HCT116 (cell line): Measurements from ENCODE around the gene DYNLT2B. TPM values are rescaled to one million over a fixed set of nuclear protein-coding genes. Genes with fewer than 3 reads are reported as not detected.

Experiments
- ATAC-seq: fragments of 200-7000 bp; cut with Tn5 transposase; 2 replicates; pipeline ENCODE4 v1.9.1; 2020; ENCODE audit warnings: mild to moderate bottlenecking, moderate library complexity
- BruUV-seq: library from RNA; stranded (reverse); fragments of 400-500 nt; replicated peaks from 2 replicates; lab custom pipeline; 2021; lab: Mats Ljungman, UMichigan
- CTCF ChIA-PET: fragments of 300-600 bp; sonication (Branson Sonifier 250); formaldehyde crosslinking; loops from one replicate; lab custom pipeline; 2021; ENCODE audit warnings: antibody characterized with exemption; lab: Charles Lee
- POLR2A ChIA-PET: fragments of 300-600, 350-600 bp; sonication (Branson Sonifier 250); formaldehyde crosslinking; loops from one replicate; lab custom pipeline; 2021; ENCODE audit warnings: antibody characterized with exemption; lab: Charles Lee
- RAD21 ChIA-PET, 2 experiments: fragments of 300-600 bp; sonication (Branson Sonifier 250); formaldehyde crosslinking; loops; one replicate each; lab custom pipeline; 2023; ENCODE audit warnings: low total read pairs in 2 of 2; ENCODE audit not compliant: uncharacterized antibody in 2 of 2, unreplicated experiment in 2 of 2, low non-redundant PET in 1 of 2; lab: Charles Lee
- DNase-seq: peaks from one replicate; pipeline ENCODE4 v3.0.0-alpha.2; 2010; ENCODE audit warnings: low read depth, low spot score
- H2AFZ ChIP-seq: fragments of 200-600 bp; shearing (Covaris generic), sonication (generic); 2 replicates; pipeline ENCODE4 v1.6.1; 2017; ENCODE audit warnings: low read depth, mixed run types, mixed read lengths, antibody characterized with exemption, low read length; ENCODE audit not compliant: poor library complexity, severe bottlenecking
- H3K27ac ChIP-seq: 2 replicates; pipeline ENCODE4 v1.5.1; 2012; ENCODE audit warnings: low read depth, low read length
- H3K27me3 ChIP-seq: fragments of 200-600 bp; sonication (generic); 2 replicates; pipeline ENCODE4 v1.6.1; 2016; ENCODE audit warnings: mixed run types, low read length, mixed read lengths; ENCODE audit not compliant: insufficient read depth
- H3K36me3 ChIP-seq, 2 experiments: fragments of 200-500 bp in 1 of 2; fragments of 200-600 bp in 1 of 2; sonication (Bioruptor generic) in 1 of 2; sonication (generic) in 1 of 2; 2 replicates each; pipeline versions ENCODE4 v1.5.1 to v1.6.1; 2014 to 2016; ENCODE audit warnings: low read length in 2 of 2, inconsistent platforms in 1 of 2, mixed read lengths in 1 of 2, mixed run types in 1 of 2; ENCODE audit not compliant: insufficient read depth in 2 of 2, control insufficient read depth in 1 of 2
- H3K4me1 ChIP-seq, 2 experiments: fragments of 200-600 bp in 1 of 2; sonication (generic) in 1 of 2; 2 replicates each; pipeline versions ENCODE4 v1.5.1 to v1.6.1; 2012 to 2017; ENCODE audit warnings: low read length in 2 of 2, inconsistent platforms in 1 of 2, mild to moderate bottlenecking in 1 of 2, mixed read lengths in 1 of 2, mixed run types in 1 of 2, moderate library complexity in 1 of 2; ENCODE audit not compliant: insufficient read depth in 2 of 2, control insufficient read depth in 1 of 2
- H3K4me2 ChIP-seq: fragments of 200-600 bp; sonication (generic); 2 replicates; pipeline ENCODE4 v1.6.1; 2017; ENCODE audit warnings: mixed run types, low read length, mixed read lengths
- H3K4me3 ChIP-seq, 2 experiments: fragments of 200-600 bp in 1 of 2; sonication (generic) in 1 of 2; replicated peaks in 1 of 2; 2 replicates each; pipeline ENCODE4 v1.5.1; 2011 to 2016; ENCODE audit warnings: low read length in 2 of 2, control low read depth in 1 of 2, low read depth in 1 of 2, mild to moderate bottlenecking in 1 of 2, mixed read lengths in 1 of 2, mixed run types in 1 of 2
- H3K79me2 ChIP-seq: fragments of 200-600 bp; sonication (generic); 2 replicates; pipeline ENCODE4 v1.6.1; 2017; ENCODE audit warnings: mild to moderate bottlenecking, mixed run types, low read length, moderate library complexity, mixed read lengths; ENCODE audit not compliant: insufficient read depth
- H3K9ac ChIP-seq: fragments of 200-600 bp; sonication (generic); 2 replicates; pipeline ENCODE4 v1.6.1; 2016; ENCODE audit warnings: low read length, mixed read lengths
- H3K9me2 ChIP-seq: fragments of 200-600 bp; sonication (generic), shearing (Covaris generic); 2 replicates; pipeline ENCODE4 v1.6.1; 2017; ENCODE audit warnings: mixed run types, mild to moderate bottlenecking, moderate library complexity; ENCODE audit not compliant: insufficient read depth
- H3K9me3 ChIP-seq, 2 experiments: fragments of 200-500 bp in 1 of 2; fragments of 200-600 bp in 1 of 2; sonication (Bioruptor generic) in 1 of 2; sonication (generic) in 1 of 2; 2 replicates each; pipeline ENCODE4 v1.6.1; 2014 to 2017; ENCODE audit warnings: low read length in 2 of 2, mixed read lengths in 2 of 2, inconsistent platforms in 1 of 2, low read depth in 1 of 2, mild to moderate bottlenecking in 1 of 2, mixed run types in 1 of 2, moderate library complexity in 1 of 2; ENCODE audit not compliant: control insufficient read depth in 1 of 2, insufficient read depth in 1 of 2
- H4K20me1 ChIP-seq: fragments of 200-600 bp; sonication (generic), shearing (Covaris generic); 2 replicates; pipeline ENCODE4 v1.6.1; 2017; ENCODE audit warnings: mixed run types, mild to moderate bottlenecking, moderate library complexity; ENCODE audit not compliant: insufficient read depth
- ATF3 ChIP-seq: IDR thresholded peaks from 2 replicates; pipeline ENCODE4 v1.6.1; 2012
- CBX3 ChIP-seq: IDR thresholded peaks from 2 replicates; pipeline ENCODE4 v1.6.1; 2012; ENCODE audit warnings: low read depth
- CEBPB ChIP-seq: IDR thresholded peaks from 2 replicates; pipeline ENCODE4 v1.6.1; 2012; ENCODE audit warnings: low read depth
- ELF1 ChIP-seq: IDR thresholded peaks from 2 replicates; pipeline ENCODE4 v1.6.1; 2012; ENCODE audit warnings: low read depth, borderline replicate concordance
- EZH2 ChIP-seq: fragments of 200-600 bp; sonication (generic); IDR thresholded peaks from 2 replicates; pipeline ENCODE4 v1.6.1; 2017; ENCODE audit warnings: antibody characterized with exemption, mixed run types
- EZH2phosphoT487 ChIP-seq: fragments of 200-600 bp; IDR thresholded peaks from 2 replicates; pipeline ENCODE4 v1.6.1; 2018; ENCODE audit warnings: antibody characterized with exemption, borderline replicate concordance
- FOSL1 ChIP-seq: IDR thresholded peaks from 2 replicates; pipeline ENCODE4 v1.6.1; 2012; ENCODE audit warnings: low read depth
- JUND ChIP-seq: IDR thresholded peaks from 2 replicates; pipeline ENCODE4 v1.6.1; 2012
- POLR2A ChIP-seq: IDR thresholded peaks from 2 replicates; pipeline ENCODE4 v1.7.0; 2011; ENCODE audit warnings: borderline replicate concordance; ENCODE audit not compliant: insufficient read depth, insufficient read length; ENCODE audit errors: extremely low read depth
- POLR2AphosphoS5 ChIP-seq: IDR thresholded peaks from 2 replicates; pipeline ENCODE4 v1.6.1; 2011; ENCODE audit warnings: mild to moderate bottlenecking, low read depth, low read length, moderate library complexity
- RAD21 ChIP-seq: IDR thresholded peaks from 2 replicates; pipeline ENCODE4 v1.6.1; 2012; ENCODE audit warnings: low read depth, mild to moderate bottlenecking
- SRF ChIP-seq: IDR thresholded peaks from 2 replicates; pipeline ENCODE4 v1.6.1; 2012; ENCODE audit warnings: low read depth
- TCF7L2 ChIP-seq: IDR thresholded peaks from 2 replicates; pipeline ENCODE4 v1.7.0; 2011; ENCODE audit warnings: borderline replicate concordance, inconsistent platforms; ENCODE audit not compliant: insufficient read depth, insufficient read length; ENCODE audit errors: extremely low read depth
- YY1 ChIP-seq: IDR thresholded peaks from 2 replicates; pipeline ENCODE4 v1.6.1; 2011; ENCODE audit warnings: low read length, low read depth, moderate library complexity, mild to moderate bottlenecking; ENCODE audit not compliant: insufficient replicate concordance; ENCODE audit errors: extremely low read depth
- ZFX ChIP-seq: fragments of 450-650 bp; IDR thresholded peaks from 2 replicates; pipeline ENCODE4 v1.6.1; 2017
- intact Hi-C: fragments of 100-400 bp; cut with micrococcal nuclease; formaldehyde crosslinking; loops from 2 replicates; pipeline ENCODE4 v1.10.0; 2022
- total RNA-seq: library from RNA; stranded (reverse); gene quantifications from one replicate; pipeline ENCODE4 v1.2.1, GENCODE V29; 2021; ENCODE audit not compliant: unreplicated experiment
- TF ChIP-seq, protein P1 (sequence below): IDR thresholded peaks from 2 replicates; pipeline ENCODE4 v1.6.1; 2011; ENCODE audit warnings: mild to moderate bottlenecking, low read length, moderate library complexity; ENCODE audit not compliant: insufficient replicate concordance; ENCODE audit errors: extremely low read depth
- TF ChIP-seq, protein P2 (sequence below): IDR thresholded peaks from 2 replicates; pipeline ENCODE4 v1.6.1; 2012
- TF ChIP-seq, protein P3 (sequence below): IDR thresholded peaks from 2 replicates; pipeline ENCODE4 v1.6.1; 2012; ENCODE audit warnings: low read depth

The DYNLT2B gene
- total RNA-seq, 1 experiment from 2014 or later, result 9.7 TPM

GRCh38 chr3:196255776-196256175, 62.3 kb downstream of the DYNLT2B start:
- DNase-seq (no peak), ATAC-seq (no peak)
- Histone ChIP-seq H3K9ac (no peak overlapping the region), H3K79me2 (0 out of 2 replicates have a peak, but pooled peaks cover 2% of the 10 kb centered on the region), H2AFZ (no peak overlapping the region), H3K9me2 (no peaks in the 10 kb centered on the region), H3K36me3 (0 out of 4 replicates have a peak, but pooled peaks cover 0 to 6% of the 10 kb centered on the region in 2 experiments), H3K4me3 (no peak overlapping the region), H3K4me2 (no peak overlapping the region), H4K20me1 (no peaks in the 10 kb centered on the region), H3K27ac (no peak overlapping the region), H3K9me3 (no peaks in the 10 kb centered on the region), H3K27me3 (no peaks in the 10 kb centered on the region), H3K4me1 (no peaks in the 10 kb centered on the region)
- CTCF ChIA-PET, result interaction anchor here (1.0 to 1.7 kb wide), 3 partner anchors 262 to 267 kb away, joined by 4 to 8 read pairs (median 4); no protein-coding TSS in a partner anchor
- RAD21 ChIA-PET, result no interaction called here
- POLR2A ChIA-PET, result no interaction called here
- BruUV-seq, result no TSS peak
- TF ChIP-seq JUND (no peak), TCF7L2 (no peak), EZH2phosphoT487 (no peak), CEBPB (no peak), ZFX (no peak), YY1 (no peak), ELF1 (no peak), CBX3 (no peak), RAD21 (no peak), ATF3 (no peak), POLR2AphosphoS5 (no peak), SRF (no peak), EZH2 (no peak), FOSL1 (no peak), POLR2A (no peak)
- TF ChIP-seq, protein P1, sequence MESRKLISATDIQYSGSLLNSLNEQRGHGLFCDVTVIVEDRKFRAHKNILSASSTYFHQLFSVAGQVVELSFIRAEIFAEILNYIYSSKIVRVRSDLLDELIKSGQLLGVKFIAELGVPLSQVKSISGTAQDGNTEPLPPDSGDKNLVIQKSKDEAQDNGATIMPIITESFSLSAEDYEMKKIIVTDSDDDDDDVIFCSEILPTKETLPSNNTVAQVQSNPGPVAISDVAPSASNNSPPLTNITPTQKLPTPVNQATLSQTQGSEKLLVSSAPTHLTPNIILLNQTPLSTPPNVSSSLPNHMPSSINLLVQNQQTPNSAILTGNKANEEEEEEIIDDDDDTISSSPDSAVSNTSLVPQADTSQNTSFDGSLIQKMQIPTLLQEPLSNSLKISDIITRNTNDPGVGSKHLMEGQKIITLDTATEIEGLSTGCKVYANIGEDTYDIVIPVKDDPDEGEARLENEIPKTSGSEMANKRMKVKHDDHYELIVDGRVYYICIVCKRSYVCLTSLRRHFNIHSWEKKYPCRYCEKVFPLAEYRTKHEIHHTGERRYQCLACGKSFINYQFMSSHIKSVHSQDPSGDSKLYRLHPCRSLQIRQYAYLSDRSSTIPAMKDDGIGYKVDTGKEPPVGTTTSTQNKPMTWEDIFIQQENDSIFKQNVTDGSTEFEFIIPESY, result no peak
- TF ChIP-seq, protein P2, sequence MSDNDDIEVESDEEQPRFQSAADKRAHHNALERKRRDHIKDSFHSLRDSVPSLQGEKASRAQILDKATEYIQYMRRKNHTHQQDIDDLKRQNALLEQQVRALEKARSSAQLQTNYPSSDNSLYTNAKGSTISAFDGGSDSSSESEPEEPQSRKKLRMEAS, result no peak
- TF ChIP-seq, protein P3, sequence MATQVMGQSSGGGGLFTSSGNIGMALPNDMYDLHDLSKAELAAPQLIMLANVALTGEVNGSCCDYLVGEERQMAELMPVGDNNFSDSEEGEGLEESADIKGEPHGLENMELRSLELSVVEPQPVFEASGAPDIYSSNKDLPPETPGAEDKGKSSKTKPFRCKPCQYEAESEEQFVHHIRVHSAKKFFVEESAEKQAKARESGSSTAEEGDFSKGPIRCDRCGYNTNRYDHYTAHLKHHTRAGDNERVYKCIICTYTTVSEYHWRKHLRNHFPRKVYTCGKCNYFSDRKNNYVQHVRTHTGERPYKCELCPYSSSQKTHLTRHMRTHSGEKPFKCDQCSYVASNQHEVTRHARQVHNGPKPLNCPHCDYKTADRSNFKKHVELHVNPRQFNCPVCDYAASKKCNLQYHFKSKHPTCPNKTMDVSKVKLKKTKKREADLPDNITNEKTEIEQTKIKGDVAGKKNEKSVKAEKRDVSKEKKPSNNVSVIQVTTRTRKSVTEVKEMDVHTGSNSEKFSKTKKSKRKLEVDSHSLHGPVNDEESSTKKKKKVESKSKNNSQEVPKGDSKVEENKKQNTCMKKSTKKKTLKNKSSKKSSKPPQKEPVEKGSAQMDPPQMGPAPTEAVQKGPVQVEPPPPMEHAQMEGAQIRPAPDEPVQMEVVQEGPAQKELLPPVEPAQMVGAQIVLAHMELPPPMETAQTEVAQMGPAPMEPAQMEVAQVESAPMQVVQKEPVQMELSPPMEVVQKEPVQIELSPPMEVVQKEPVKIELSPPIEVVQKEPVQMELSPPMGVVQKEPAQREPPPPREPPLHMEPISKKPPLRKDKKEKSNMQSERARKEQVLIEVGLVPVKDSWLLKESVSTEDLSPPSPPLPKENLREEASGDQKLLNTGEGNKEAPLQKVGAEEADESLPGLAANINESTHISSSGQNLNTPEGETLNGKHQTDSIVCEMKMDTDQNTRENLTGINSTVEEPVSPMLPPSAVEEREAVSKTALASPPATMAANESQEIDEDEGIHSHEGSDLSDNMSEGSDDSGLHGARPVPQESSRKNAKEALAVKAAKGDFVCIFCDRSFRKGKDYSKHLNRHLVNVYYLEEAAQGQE, result no peak
- intact Hi-C loops, result no loop called here
